GM21576 (cell line): ENCODE results near the gene SEMA3F.

Source experiments
- ATAC-seq: cut with Tn5 transposase; IDR thresholded peaks from one replicate; pipeline ENCODE4 v1.9.1; 2021; ENCODE audit warnings: mild to moderate bottlenecking, moderate library complexity; ENCODE audit not compliant: unreplicated experiment

Gene SEMA3F

DNA sequence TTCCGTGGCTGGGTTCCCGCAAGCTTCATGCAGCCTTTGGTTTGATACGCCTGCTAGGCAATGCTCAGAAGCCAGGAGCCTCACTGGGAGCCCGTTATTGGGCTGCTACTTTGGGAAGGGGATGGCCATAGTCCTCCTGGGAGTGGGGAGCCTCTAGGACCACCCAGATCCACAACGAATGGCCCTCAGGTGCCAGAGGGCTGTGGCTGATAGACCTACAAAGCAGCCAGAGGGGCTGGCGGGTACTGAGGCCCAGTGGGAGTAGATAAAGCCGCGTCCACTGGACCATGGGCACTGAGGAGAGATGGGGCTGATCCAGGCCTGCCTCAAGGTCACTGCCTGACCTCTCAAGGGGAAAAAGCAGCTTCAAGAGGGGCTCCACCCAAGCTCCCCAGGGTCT is 37.0 kb downstream of the SEMA3F start:
- ATAC-seq: no peak

DNA sequence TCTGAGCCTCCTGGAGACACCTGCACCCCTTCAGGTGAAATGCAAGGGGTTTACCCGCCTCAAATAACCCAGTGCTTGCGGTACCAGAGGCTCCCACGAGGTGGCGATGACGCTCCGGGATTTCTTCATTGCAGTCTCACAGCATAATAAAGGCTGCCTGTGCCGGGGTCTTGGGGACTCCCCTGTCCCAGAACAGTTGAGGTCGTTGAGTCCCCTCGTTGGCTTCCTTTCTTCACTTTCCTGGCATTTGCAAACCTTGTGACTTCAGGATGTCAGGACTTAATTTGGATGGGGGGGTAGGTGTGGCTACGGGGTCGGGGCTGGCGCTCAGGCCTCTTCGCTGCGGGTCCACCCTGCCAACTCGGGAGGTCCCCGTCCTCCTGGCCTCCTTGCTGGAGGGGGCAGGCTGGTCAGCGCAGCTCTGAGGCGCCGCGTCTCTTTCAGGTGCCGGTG is 37.6 kb downstream of the SEMA3F start:
- ATAC-seq: no peak

GRCh38 chr3:50193286-50193685 is 38.2 kb downstream of the SEMA3F start:
- no peak for ATAC-seq

DNA sequence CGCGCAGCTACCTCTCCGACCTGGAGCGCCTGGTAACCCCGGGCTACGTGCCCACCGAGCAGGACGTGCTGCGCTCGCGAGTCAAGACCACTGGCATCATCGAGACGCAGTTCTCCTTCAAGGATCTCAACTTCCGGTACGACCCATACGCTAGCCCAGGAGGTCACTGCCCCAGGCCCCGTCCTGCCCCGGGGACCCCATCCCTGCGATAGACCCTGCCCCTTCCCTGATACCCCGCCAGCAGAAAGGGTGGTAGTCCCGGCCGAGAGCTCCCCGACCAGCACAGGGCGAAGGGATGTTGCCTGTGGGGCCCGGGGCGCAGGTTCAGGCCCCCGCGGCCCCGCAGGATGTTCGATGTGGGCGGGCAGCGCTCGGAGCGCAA is 38.6 kb downstream of the SEMA3F start:
- no peak for ATAC-seq

DNA sequence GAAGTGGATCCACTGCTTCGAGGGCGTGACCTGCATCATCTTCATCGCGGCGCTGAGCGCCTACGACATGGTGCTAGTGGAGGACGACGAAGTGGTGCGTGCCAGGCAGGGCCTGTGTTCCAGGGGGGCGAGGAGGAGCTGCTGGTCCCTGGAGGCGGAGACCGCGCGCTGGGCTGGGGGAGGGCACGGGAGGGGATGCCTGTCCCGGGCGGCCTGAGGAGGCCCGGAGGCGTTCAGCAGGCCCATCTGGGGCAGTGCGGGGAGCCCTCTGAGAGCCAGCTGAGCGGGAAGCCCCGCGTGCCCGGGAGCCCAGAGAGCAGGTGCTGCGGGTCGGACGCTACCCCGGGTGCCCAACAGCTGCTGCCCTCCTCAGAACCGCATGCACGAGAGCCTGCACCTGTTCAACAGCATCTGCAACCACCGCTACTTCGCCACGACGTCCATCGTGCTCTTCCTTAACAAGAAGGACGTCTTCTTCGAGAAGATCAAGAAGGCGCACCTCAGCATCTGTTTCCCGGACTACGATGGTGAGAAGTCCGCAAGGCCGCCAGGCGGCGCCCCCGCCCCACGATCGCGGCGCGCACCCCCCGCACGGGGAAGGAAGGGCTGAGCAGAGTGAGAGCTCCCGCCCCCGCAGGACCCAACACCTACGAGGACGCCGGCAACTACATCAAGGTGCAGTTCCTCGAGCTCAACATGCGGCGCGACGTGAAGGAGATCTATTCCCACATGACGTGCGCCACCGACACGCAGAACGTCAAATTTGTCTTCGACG is 39.2 kb downstream of the SEMA3F start:
- ATAC-seq: no peak

DNA sequence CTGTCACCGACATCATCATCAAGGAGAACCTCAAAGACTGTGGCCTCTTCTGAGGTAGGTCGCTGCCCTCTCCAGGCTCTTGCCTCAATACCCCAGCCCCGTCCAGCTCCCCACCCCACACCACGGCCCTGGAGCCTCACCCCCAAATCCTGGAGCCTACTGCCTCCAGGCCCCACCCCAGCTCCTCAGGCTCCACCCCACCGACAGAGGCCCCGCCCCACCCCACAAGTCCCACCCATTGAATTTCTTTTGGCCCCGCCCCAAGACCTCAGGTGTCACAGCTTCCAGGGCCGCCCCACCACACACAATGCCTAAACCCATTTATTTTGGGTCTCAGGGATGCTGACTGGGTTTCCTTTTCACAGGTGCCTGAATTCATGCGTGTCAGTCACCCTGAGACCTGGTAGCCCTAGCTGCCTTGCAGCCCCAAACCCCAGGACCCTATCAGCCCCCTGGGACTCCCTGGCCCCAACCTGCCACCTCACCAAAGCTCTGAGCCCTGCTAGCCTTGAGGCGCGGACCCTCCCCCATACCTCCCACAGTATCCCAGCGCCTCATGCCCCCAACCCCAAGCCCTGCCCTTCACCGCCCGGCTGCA is 39.9 kb downstream of the SEMA3F start:
- no peak for ATAC-seq

DNA sequence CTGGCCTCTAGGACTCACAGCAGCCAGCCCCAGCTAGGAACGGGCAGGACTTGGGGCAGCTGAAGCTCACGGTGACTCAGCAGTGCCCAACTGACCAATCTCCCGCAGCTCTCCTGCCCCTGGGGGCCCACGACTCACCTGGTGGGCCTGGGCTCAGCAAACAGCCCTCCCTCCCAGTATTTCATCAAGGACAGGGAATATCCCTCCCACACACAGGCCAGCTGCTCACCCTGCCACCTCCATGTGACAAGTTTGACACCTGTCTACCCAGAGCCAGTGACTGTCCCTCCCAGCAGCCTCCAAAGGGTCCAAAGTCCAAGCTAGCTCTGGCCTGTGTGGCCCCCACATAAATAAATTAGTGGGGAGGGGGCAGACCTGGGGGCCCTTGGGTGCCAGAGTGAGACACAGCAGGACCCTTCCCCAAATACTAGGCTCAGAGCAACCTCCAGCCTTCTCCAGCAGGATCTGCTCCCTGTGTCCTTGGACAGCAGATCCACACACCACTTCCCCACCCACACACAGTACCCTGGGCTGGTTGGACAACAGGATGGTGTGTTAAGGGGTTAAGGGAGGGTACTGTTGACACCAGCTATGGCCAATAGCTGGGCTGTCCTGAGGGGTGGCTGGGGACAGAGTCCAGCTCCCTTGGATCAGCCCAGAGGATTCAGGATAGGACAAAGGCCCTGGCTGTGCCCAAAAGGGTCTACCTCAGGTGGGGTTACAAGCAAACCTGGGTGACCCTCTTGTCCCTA is 40.6 kb downstream of the SEMA3F start:
- ATAC-seq: no peak

DNA sequence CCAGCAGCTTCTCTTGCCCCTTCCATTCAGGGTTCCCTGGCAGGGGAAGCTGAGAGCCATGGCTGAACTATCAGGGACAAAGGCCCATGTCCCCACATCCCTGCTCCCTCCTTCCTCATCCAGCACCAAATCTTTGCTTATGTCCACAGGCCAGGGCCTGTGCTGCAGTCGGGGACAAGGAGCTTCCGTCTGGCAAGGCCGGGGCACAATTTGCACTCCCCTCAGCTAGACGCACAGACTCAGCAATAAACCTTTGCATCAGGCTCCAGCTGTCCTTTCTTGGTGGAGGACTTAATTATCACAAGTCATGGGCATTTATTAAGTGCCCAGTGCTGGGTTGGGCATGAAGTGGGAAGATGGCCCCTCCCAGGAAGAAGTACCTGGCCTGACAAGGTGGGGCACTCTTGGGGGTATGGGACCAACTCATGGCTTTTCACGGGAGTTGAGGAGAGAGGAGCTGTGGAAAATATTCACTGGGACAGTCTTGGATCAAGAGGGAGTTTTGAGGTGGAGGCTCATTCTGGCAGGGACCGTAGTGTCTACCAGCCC is 41.2 kb downstream of the SEMA3F start:
- ATAC-seq: no peak

GRCh38 chr3:50201573-50202315 is 46.6 kb downstream of the SEMA3F start:
- no peak for ATAC-seq

DNA sequence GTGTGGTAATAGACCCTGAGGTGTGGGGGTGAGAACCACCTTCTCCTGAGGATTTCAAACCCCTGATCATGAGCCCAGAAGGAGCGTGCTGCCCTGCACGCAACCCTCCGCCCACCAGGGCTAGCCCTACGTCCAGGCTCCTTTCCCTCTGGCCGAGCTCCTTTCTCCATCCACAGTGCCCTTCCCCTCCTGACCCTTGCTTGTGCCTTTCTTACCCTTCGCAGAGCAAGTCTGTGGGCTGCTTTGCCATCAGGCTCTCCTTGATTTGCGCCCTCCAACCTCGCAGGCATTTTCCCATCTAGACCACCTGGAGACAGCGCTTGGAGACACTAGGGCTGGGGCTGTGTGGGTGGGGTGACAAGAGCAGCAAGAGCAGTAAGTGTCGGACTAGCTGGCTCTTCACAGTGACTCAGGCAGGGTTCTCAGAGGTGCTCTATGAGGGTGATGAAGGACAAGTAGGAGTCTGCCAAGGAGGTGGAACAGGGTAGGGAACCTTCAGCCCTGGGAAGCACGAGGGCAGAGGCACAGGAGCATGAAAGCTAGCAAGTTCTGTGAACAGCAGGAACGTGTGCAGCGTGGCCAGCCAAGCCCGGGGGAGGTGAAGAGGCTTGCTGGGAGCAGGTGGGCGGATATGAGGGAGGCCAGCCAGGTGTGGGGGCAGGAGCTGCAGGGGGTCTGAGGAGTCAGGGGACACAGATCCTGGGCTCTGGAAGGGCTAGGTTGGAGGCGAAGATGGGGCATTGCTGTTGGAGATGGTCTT is 47.4 kb downstream of the SEMA3F start:
- ATAC-seq: no peak

DNA sequence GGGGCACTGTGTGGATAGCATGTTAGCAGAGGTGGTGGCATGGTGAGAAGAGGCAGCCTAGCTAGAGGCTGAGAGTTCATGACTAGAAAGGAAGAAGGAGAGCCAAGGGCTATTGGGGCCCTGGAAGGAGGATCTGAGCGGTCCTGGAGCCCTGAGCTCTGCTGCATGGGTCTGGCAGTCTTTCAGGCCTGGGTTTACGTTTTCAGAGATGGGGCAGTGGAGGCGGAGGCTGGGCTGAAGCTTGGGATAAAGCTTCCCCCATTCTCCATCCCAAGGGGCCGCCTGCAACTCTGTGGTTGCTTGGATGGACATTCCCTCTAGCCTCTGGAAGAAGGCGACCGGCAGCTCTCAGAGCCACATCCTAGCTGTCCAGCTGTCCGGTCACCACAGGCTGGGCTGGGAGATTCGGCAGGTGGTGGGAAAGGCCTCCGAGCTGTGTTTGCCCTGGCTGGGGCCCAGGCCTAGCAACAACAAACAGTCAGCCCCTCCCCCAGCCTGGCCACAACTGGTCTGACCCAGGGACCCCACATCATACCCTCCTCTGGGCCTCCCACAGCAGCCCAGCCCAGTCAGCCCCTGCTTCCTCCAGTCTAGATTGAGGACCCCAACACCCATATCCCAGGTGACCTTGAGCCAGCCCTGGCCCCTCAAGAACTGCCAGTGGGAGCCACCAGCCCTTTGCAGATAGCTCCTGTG is 48.1 kb downstream of the SEMA3F start:
- no peak for ATAC-seq

GRCh38 chr3:50203809-50204803 is 49.0 kb downstream of the SEMA3F start:
- no peak for ATAC-seq

- ATAC-seq: no peak
These were observed 49.8 kb downstream of the SEMA3F start, which contains the start of gene SLC38A3 for GRCh38 chr3:50204804-50205412. Gene SLC38A3 (plus strand): TSS chr3:50205271. CDS start chr3:50214200, 8,929 bp downstream.

- ATAC-seq: no peak
These were observed 50.5 kb downstream of the SEMA3F start for GRCh38 chr3:50205413-50206276.

GRCh38 chr3:50207359-50208042 is 52.4 kb downstream of the SEMA3F start:
- ATAC-seq: no peak

DNA sequence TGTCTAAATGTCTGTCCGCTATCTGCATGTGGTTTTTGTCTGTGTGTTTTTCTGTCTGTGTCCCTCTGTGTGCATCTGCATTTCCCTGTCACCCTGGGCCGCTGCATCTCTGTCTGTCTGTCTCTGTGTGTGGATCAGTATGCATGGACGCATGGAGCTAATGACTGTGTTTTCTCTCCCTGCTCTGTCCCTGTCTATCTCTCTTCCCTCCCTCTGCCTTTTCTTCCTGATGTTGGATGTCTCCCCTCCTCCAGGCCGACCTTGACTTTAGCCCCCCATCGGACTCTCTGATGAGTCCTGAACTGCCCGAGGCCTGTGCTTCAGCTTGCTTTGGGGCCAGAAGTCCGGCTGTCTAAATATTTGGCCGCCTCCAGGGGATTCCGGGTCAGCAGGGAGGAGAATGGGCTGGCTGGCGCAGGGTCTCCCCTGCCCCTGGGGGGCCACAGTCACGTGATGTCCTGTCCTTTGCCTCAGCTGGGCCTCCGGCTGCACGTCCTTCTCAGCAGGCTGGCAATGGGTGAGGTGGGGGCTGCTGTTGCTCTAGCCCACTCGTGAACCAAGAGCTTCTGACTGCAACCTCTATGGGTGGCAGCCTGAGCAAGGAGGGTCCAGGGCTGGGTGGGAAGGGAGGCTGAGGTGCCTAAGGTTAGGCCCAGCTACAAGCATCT is 53.7 kb downstream of the SEMA3F start:
- ATAC-seq: no peak
